Breast epithelium (tissue), 4 donors: ENCODE measurements around the gene KIF26B. TPM values are rescaled to one million over a fixed set of nuclear protein-coding genes. Genes with fewer than 3 reads are reported as not detected.
"Not testable (repeated sequence)": the region's sequence is repeated elsewhere in the genome, so short reads cannot be mapped to it uniquely, and the experiment has no call there.

Experiments
- DNase-seq, 2 donors: peaks; one replicate each; pipeline ENCODE4 v3.0.0-alpha.2; 2019; ENCODE audit warnings: low spot score in 2 of 2
- H3K27ac ChIP-seq, 2 donors: fragments of 200-600 bp; sonication (generic) in 1 of 2; one replicate each; pipeline ENCODE4 v1.5.1; 2016 to 2019; ENCODE audit warnings: mild to moderate bottlenecking in 1 of 2
- H3K27me3 ChIP-seq, 2 donors: fragments of 200-600 bp; sonication (generic) in 1 of 2; one replicate each; pipeline versions ENCODE4 v1.5.1 to v1.6.0; 2017 to 2019; ENCODE audit warnings: control low read depth in 1 of 2, mild to moderate bottlenecking in 1 of 2
- H3K36me3 ChIP-seq: fragments of 200-600 bp; one replicate; pipeline ENCODE4 v1.5.1; 2019
- H3K4me1 ChIP-seq, 2 donors: fragments of 200-600 bp; sonication (generic); one replicate each; pipeline ENCODE4 v1.5.1; 2016 to 2019; ENCODE audit warnings: control low read depth in 1 of 2
- H3K4me3 ChIP-seq, 3 donors: fragments of 200-600 bp; sonication (generic); 1 replicate in 2 of 3; 2 replicates in 1 of 3; pipeline ENCODE4 v1.5.1; 2016 to 2019; ENCODE audit warnings: mild to moderate bottlenecking in 3 of 3, moderate library complexity in 2 of 3
- H3K9me3 ChIP-seq, 2 donors: fragments of 200-600 bp; sonication (generic) in 1 of 2; one replicate each; pipeline ENCODE4 v1.5.1; 2016 to 2019; ENCODE audit warnings: control low read depth in 1 of 2
- POLR2A ChIP-seq: fragments of 450-650 bp; IDR thresholded peaks from one replicate; pipeline ENCODE4 v1.6.1; 2016; ENCODE audit warnings: antibody characterized with exemption, mild to moderate bottlenecking, moderate library complexity
- POLR2AphosphoS5 ChIP-seq, 3 donors: sonication (generic); formaldehyde crosslinking; IDR thresholded peaks; one replicate each; pipeline ENCODE4 v1.6.1; 2017; ENCODE audit warnings: antibody characterized with exemption in 3 of 3
- intact Hi-C: fragments of 100-400 bp; cut with DNase I; formaldehyde crosslinking; loops from one replicate; pipeline ENCODE4 v1.15.1; 2023; ENCODE audit warnings: low total_unique reads
- total RNA-seq, 3 donors: library from RNA; depleted of rRNA; stranded (reverse); fragments of >200 nt; gene quantifications; one replicate each; pipeline ENCODE4 v1.1.0, GENCODE V29; 2016
- TF ChIP-seq, protein P1 (sequence below), 3 donors: fragments of 450-650 bp; IDR thresholded peaks; one replicate each; pipeline ENCODE4 v1.5.1; 2016 to 2017; ENCODE audit warnings: antibody characterized with exemption in 3 of 3, mild to moderate bottlenecking in 3 of 3, moderate library complexity in 3 of 3

The KIF26B gene
- total RNA-seq, 3 donors from 2014 or later, result 0.32 to 1.0 (median 0.33) TPM

DNA sequence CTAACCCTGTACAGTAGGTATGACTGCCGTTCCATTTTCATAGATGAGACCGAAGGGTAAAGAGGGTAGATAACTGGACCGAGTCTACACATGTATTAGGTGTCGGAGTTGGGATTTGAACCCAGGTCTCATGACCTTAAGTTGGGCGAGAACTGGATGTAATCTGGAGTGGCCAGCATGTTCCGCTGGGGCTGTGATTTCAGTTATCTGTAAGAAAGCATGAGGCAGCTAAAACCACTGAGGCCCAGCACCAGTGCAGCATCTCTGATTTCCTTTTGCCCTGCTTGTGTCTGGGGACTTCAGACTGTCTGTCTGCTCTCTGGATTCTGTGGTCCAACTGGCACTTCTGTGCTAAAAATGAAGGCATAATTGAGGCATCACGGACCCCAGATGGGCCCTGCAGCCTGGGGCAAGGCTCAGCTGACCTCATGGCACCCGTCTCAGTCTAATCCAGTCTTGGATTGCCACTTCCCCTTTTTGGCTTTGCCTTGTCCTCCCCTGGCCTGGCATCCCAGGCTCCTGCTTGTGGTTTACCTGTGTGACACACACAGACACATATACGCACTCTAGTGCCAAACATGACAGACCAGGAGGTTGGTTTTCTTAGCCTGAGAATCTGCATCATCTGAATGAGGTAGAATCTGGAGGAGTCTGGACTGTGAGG, 180.2 kb downstream of the KIF26B start:
- no peaks in the 10 kb centered on the region for H3K9me3 ChIP-seq
- no peaks in the 10 kb centered on the region for H3K4me1 ChIP-seq
- no peak for DNase-seq
- H3K27me3 ChIP-seq, result no peaks in the 10 kb centered on the region
- intact Hi-C loops, result no loop called here
- H3K4me3 ChIP-seq, result no peak overlapping the region
- H3K36me3 ChIP-seq, result no peaks in the 10 kb centered on the region
- TF ChIP-seq POLR2A, result no peak
- TF ChIP-seq, protein P1, sequence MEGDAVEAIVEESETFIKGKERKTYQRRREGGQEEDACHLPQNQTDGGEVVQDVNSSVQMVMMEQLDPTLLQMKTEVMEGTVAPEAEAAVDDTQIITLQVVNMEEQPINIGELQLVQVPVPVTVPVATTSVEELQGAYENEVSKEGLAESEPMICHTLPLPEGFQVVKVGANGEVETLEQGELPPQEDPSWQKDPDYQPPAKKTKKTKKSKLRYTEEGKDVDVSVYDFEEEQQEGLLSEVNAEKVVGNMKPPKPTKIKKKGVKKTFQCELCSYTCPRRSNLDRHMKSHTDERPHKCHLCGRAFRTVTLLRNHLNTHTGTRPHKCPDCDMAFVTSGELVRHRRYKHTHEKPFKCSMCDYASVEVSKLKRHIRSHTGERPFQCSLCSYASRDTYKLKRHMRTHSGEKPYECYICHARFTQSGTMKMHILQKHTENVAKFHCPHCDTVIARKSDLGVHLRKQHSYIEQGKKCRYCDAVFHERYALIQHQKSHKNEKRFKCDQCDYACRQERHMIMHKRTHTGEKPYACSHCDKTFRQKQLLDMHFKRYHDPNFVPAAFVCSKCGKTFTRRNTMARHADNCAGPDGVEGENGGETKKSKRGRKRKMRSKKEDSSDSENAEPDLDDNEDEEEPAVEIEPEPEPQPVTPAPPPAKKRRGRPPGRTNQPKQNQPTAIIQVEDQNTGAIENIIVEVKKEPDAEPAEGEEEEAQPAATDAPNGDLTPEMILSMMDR (IDR thresholded peaks at IDR 0.05), result no peak
- TF ChIP-seq POLR2AphosphoS5 (IDR thresholded peaks at IDR 0.05), result no peak
- H3K27ac ChIP-seq, result no peak overlapping the region

DNA sequence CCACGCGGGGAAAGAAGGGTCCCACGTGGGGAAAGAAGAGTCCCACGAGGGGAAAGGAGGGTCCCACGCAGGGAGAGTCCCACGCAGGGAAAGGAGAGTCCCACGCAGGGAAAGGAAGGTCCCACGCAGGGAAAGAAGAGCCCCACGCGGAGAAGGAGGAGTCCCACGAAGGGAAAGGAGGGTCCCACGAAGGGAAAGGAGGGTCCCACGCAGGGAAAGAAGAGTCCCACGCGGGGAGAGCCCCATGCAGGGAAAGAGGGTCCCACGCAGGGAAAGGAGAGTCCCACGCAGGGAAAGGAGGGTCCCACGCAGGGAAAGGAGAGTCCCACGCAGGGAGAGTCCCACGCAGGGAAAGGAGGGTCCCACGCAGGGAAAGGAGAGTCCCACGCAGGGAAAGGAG, 180.9 kb downstream of the KIF26B start:
- intact Hi-C loops, DNase-seq, H3K4me3 ChIP-seq: not testable (repeated sequence)

GRCh38 chr1:245336149-245336983, 181.6 kb downstream of the KIF26B start:
- TF ChIP-seq, protein P1 (IDR thresholded peaks at IDR 0.05), result no peak
- TF ChIP-seq POLR2AphosphoS5 (IDR thresholded peaks at IDR 0.05), result no peak
- no peak for TF ChIP-seq POLR2A
- DNase-seq, result no peak

More for the DNA sequence above, 180.9 kb downstream of the KIF26B start:
- not testable (repeated sequence) for H3K36me3 ChIP-seq, H3K27ac ChIP-seq, H3K27me3 ChIP-seq, H3K9me3 ChIP-seq, H3K4me1 ChIP-seq

DNA sequence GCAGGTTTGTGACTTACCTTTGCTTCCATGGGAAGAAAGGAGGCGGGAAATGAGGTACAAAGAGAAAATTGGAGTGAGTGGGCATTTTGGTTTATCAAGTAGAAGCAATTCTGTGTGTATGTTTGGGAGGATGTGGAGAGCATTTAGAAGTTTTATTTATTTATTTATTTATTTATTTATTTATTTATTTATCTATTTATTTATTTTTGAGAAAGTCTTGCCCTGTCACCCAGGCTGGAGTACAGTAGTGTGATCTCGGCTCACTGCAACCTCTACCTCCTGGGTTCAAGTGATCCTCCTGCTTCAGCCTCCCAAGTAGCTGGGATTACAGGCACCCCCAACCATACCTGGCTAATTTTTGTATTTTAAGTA, 182.2 kb downstream of the KIF26B start:
- H3K9me3 ChIP-seq, H3K27me3 ChIP-seq, intact Hi-C loops, H3K27ac ChIP-seq, DNase-seq, H3K4me1 ChIP-seq, H3K36me3 ChIP-seq: not testable (repeated sequence)
- H3K4me3 ChIP-seq, result peak overlapping the region in 1 of 3 donors; percentile 19

More at GRCh38 chr1:245336149-245336983, 181.6 kb downstream of the KIF26B start:
- Histone ChIP-seq H3K27me3 (no peaks in the 10 kb centered on the region), H3K36me3 (no peaks in the 10 kb centered on the region), H3K9me3 (no peaks in the 10 kb centered on the region), H3K4me3 (peak overlapping the region in 1 of 3 donors; percentile 19), H3K27ac (no peak overlapping the region), H3K4me1 (no peaks in the 10 kb centered on the region)
- intact Hi-C loops, result no loop called here

GRCh38 chr1:245337829-245338484, 183.2 kb downstream of the KIF26B start:
- TF ChIP-seq, protein P1 (IDR thresholded peaks at IDR 0.05), result no peak
- no peak for TF ChIP-seq POLR2AphosphoS5 (IDR thresholded peaks at IDR 0.05)
- no peak for TF ChIP-seq POLR2A
- Histone ChIP-seq H3K36me3 (no peaks in the 10 kb centered on the region), H3K4me3 (no peak overlapping the region), H3K27me3 (no peaks in the 10 kb centered on the region), H3K4me1 (no peaks in the 10 kb centered on the region), H3K27ac (no peak overlapping the region), H3K9me3 (no peaks in the 10 kb centered on the region)
- DNase-seq, result no peak
- intact Hi-C loops, result no loop called here

GRCh38 chr1:245338485-245338877, 183.7 kb downstream of the KIF26B start:
- TF ChIP-seq, protein P1 (IDR thresholded peaks at IDR 0.05), result no peak
- no peak for TF ChIP-seq POLR2A
- H3K36me3 ChIP-seq, result no peaks in the 10 kb centered on the region
- no peaks in the 10 kb centered on the region for H3K4me1 ChIP-seq
- no peaks in the 10 kb centered on the region for H3K27me3 ChIP-seq
- no peak overlapping the region for H3K4me3 ChIP-seq
- no peak for DNase-seq
- no peaks in the 10 kb centered on the region for H3K9me3 ChIP-seq
- no peak overlapping the region for H3K27ac ChIP-seq
- intact Hi-C loops, result no loop called here
